Esophagus (tissue), 2 donors: ENCODE results near the gene AP3S1. TPM values are rescaled to one million over a fixed set of nuclear protein-coding genes. Genes with fewer than 3 reads are reported as not detected.
"Not testable (repeated sequence)": the region's sequence is repeated elsewhere in the genome, so short reads cannot be mapped to it uniquely, and the experiment has no call there.

Experiments
- H3K27ac ChIP-seq, 2 donors: one replicate each; pipeline ENCODE4 v1.5.1; 2013; ENCODE audit warnings: low read depth in 2 of 2, mild to moderate bottlenecking in 2 of 2, inconsistent platforms in 1 of 2, low read length in 1 of 2, moderate library complexity in 1 of 2
- H3K27me3 ChIP-seq, 2 donors: one replicate each; pipeline ENCODE4 v1.6.1; 2013; ENCODE audit warnings: low read length in 2 of 2, control low read depth in 1 of 2, mild to moderate bottlenecking in 1 of 2; ENCODE audit not compliant: insufficient read depth in 2 of 2, control insufficient read depth in 1 of 2
- H3K36me3 ChIP-seq, 2 donors: one replicate each; pipeline ENCODE4 v1.6.1; 2013; ENCODE audit warnings: low read length in 1 of 2; ENCODE audit not compliant: control insufficient read depth in 2 of 2, insufficient read depth in 2 of 2
- H3K4me1 ChIP-seq, 2 donors: one replicate each; pipeline ENCODE4 v1.6.1; 2013; ENCODE audit warnings: low read length in 1 of 2; ENCODE audit not compliant: control insufficient read depth in 2 of 2, insufficient read depth in 2 of 2
- H3K4me3 ChIP-seq, 2 donors: one replicate each; pipeline ENCODE4 v1.5.1; 2013; ENCODE audit warnings: low read length in 2 of 2, mild to moderate bottlenecking in 2 of 2, low read depth in 1 of 2, moderate library complexity in 1 of 2
- H3K9me3 ChIP-seq, 2 donors: one replicate each; pipeline ENCODE4 v1.6.1; 2013; ENCODE audit warnings: mild to moderate bottlenecking in 2 of 2, low read depth in 1 of 2, low read length in 1 of 2, moderate library complexity in 1 of 2; ENCODE audit not compliant: control insufficient read depth in 2 of 2, insufficient read depth in 1 of 2
- WGBS, 2 donors: extraction: QIAGEN DNeasy Blood & Tissue Kit; methylation state at CpG; one replicate each; pipeline ENCODE4 v1.1.7; 2013; 5-methylcytosine and 5-hydroxymethylcytosine counted together
- polyA plus RNA-seq, 2 donors: library from polyadenylated mRNA; stranded (reverse); fragments of 200-250 nt; gene quantifications; one replicate each; pipeline ENCODE4 v1.2.3, GENCODE V29; 2013
- donor health status: healthy with polysubstance abuse.
- donor health status: Bipolar disorder and iron deficiency.

Gene AP3S1
- polyA plus RNA-seq, 2 donors, result 60.5 to 79.4 TPM

DNA sequence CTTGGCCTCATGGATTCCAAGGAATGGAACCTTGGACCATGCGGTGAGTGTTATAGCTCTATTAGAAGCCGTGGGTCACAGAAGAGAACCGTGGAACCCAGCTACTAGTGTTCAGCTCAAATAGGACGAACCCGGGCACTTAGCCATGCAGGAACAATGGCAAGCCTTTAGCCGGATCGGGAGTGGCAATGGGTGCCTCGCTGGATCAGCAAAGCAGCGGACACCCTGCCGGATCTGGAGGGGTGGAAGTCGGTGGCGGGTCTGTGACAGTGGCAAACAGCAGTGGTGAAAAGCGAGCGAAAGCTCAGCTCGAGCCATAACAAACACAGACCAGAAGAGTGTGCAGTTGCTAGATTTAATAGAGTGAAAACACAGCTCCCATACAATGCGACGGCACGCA lies 22.9 kb upstream of the AP3S1 start:
- H3K4me3 ChIP-seq, result no peak overlapping the region
- no peaks in the 10 kb centered on the region for H3K36me3 ChIP-seq
- WGBS, 2 donors, result 84 to 88% methylated on average over 18 of the region's 18 CpGs
- H3K27ac ChIP-seq, result no peak overlapping the region
- H3K9me3 ChIP-seq, result peaks cover 0 to 2% of the 10 kb centered on the region in 2 donors
- peaks cover 0 to 8% of the 10 kb centered on the region in 2 donors for H3K4me1 ChIP-seq
- peaks cover 3 to 12% of the 10 kb centered on the region in 2 donors for H3K27me3 ChIP-seq

DNA sequence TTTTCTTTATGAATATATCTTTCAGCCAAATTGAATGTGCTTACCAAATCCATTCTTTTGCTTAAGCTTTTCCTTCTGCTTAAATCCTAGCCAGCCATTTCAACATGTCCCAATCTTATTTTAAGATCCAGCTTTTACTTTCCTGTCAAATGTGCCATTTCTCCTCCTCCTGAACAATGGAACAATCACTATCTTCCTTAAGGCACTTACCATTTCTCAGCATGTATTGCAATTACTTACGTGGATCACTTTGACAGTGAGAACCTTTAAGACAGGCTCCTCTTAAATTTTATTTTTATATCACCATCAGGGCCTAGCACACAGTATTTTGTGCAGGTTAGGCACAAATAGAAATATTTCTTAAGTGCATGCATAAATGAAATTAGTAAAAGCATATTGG lies 20.9 kb upstream of the AP3S1 start:
- Histone ChIP-seq H3K4me3 (no peak overlapping the region), H3K27me3 (peaks cover under 1 to 3% of the 10 kb centered on the region in 2 donors), H3K27ac (no peak overlapping the region), H3K36me3 (no peaks in the 10 kb centered on the region), H3K9me3 (peaks cover under 1 to 2% of the 10 kb centered on the region in 2 donors), H3K4me1 (peaks cover 0 to 8% of the 10 kb centered on the region in 2 donors)
- WGBS, 2 donors, result 83 to 89% methylated on average over 1 of the region's 1 CpG

DNA sequence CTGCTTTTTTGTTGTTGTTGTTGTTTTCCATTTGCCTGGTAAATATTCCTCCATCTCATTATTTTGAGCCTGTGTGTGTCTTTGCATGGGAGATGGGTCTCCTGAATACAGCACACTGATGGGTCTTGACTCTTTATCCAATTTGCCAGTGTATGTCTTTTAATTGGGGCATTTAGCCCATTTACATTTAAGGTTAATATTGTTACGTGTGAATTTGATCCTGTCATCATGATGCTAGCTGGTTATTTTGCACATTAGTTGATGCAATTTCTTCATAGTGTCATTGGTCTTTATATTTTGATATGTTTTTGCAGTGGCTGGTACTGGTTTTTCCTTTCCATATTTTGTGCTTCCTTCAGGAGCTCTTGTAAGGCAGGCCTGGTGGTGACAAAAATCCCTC lies 16.8 kb upstream of the AP3S1 start:
- H3K4me3 ChIP-seq, H3K36me3 ChIP-seq, H3K27me3 ChIP-seq, H3K4me1 ChIP-seq, H3K27ac ChIP-seq, H3K9me3 ChIP-seq: not testable (repeated sequence)
- 100% methylated on average over 1 of the region's 1 CpG for WGBS, 2 donors

DNA sequence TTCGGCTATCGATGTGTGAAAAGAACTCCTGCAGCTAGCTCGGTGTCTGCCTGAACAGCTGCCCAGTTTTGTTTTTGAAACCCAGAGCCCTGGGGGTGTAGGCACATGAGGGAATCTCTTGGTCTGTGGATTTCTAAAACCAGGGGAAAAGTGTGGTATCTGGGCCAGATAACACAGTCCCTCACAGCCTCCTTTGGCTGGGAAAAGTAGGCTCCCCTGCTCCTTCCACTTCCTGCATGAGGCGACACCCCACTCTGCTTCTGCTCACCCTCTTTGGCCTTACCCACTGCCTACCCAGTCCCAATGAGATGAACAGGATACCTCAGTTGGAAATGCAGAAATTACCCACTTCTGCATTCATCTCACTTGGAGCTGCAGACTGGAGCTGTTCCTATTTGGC lies 15.8 kb upstream of the AP3S1 start:
- Histone ChIP-seq H3K4me1 (no peaks in the 10 kb centered on the region), H3K36me3 (peaks cover 0 to 3% of the 10 kb centered on the region in 2 donors), H3K27me3 (no peaks in the 10 kb centered on the region), H3K4me3 (no peak overlapping the region), H3K9me3 (peaks cover 2 to 5% of the 10 kb centered on the region in 2 donors), H3K27ac (no peak overlapping the region)
- 98% methylated on average over 4 of the region's 4 CpGs for WGBS, 2 donors

DNA sequence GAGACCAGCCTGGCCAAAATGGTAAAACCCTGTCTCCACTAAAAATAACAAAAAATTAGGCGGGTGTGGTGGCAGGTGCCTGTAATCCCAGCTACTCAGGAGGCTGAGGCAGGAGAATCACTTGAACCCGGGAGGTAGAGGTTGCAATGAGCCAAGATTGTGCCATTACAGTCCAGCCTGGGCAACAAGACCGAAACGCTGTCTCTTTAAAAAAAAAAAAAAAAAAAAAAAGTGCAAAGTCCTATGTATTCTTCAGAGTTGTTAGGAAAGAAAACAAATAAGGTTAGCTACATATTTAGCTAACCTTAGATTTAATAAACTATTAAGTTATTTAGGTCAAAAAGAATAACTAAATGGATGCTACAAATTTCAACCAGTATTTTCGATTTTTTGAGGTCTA lies 11.8 kb upstream of the AP3S1 start:
- Histone ChIP-seq H3K27me3 (no peaks in the 10 kb centered on the region), H3K9me3 (peaks cover 2% of the 10 kb centered on the region in 2 donors), H3K4me3 (no peak overlapping the region), H3K36me3 (peaks cover 0 to 3% of the 10 kb centered on the region in 2 donors), H3K27ac (no peak overlapping the region), H3K4me1 (no peaks in the 10 kb centered on the region)
- 87 to 96% methylated on average over 5 of the region's 5 CpGs for WGBS, 2 donors

DNA sequence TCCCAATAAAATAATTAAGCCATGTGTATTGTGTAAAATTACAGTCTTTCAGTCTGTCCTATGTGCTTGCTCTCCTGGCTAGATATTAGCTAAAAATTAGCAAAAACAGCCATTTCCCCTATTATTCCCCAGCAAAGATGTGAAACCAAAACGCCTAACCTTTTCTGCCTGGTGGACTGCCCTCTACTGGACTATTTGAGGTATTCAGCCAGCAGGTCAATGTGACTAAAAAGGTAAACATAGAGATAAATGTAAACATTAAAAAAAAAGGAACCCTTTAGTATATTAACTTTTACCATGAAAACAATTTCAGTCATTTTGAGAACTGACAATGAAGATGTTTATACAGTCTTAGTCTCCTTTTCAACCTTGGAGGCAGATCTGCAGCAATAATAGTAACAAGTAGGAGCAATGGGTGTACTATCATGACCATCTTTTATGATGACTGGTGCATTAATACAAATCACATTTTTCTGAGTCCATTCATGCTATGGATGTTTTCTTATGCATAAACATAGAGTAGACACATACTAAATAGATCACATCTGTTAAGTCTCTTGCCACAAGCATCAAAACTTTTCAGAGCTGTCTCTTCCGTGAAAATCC lies 10.5 kb upstream of the AP3S1 start:
- WGBS, 2 donors, result 38 to 44% methylated on average over 2 of the region's 2 CpGs
- Histone ChIP-seq H3K27ac (no peak overlapping the region), H3K36me3 (peaks cover 3 to 4% of the 10 kb centered on the region in 2 donors), H3K27me3 (no peaks in the 10 kb centered on the region), H3K4me1 (no peaks in the 10 kb centered on the region), H3K4me3 (no peak overlapping the region), H3K9me3 (no peaks in the 10 kb centered on the region)

GRCh38 chr5:115835481-115835880 lies 6.3 kb upstream of the AP3S1 start:
- H3K4me3 ChIP-seq, result no peak overlapping the region
- 93 to 95% methylated on average over 4 of the region's 4 CpGs for WGBS, 2 donors
- no peaks in the 10 kb centered on the region for H3K9me3 ChIP-seq
- peaks cover 4% of the 10 kb centered on the region in 2 donors for H3K36me3 ChIP-seq
- H3K27me3 ChIP-seq, result no peaks in the 10 kb centered on the region
- no peak overlapping the region for H3K27ac ChIP-seq
- H3K4me1 ChIP-seq, result peaks cover 0 to 3% of the 10 kb centered on the region in 2 donors

GRCh38 chr5:115838885-115839518 lies 2.7 kb upstream of the AP3S1 start:
- peaks cover 2 to 4% of the 10 kb centered on the region in 2 donors for H3K36me3 ChIP-seq
- no peak overlapping the region for H3K4me3 ChIP-seq
- no peaks in the 10 kb centered on the region for H3K27me3 ChIP-seq
- H3K9me3 ChIP-seq, result no peaks in the 10 kb centered on the region
- peaks cover 0 to 3% of the 10 kb centered on the region in 2 donors for H3K4me1 ChIP-seq
- WGBS, 2 donors, result 35 to 37% methylated on average over 10 of the region's 10 CpGs
- no peak overlapping the region for H3K27ac ChIP-seq

GRCh38 chr5:115840873-115841272 lies 862 bp upstream of the AP3S1 start:
- peaks cover 0 to 6% of the 10 kb centered on the region in 2 donors for H3K4me1 ChIP-seq
- H3K27me3 ChIP-seq, result no peaks in the 10 kb centered on the region
- no peaks in the 10 kb centered on the region for H3K9me3 ChIP-seq
- WGBS, 2 donors, result 2% methylated on average over 5 of the region's 5 CpGs
- peak overlapping the region; percentile 97 to 100 for H3K4me3 ChIP-seq
- H3K36me3 ChIP-seq, result peaks cover 0 to 2% of the 10 kb centered on the region in 2 donors
- H3K27ac ChIP-seq, result peak overlapping the region; percentile 90 to 98
